Neural cell (in vitro differentiated cells): ENCODE data around the gene ERP27. TPM values are rescaled to one million over a fixed set of nuclear protein-coding genes. Genes with fewer than 3 reads are reported as not detected.
A peak's percentile ranks its signal among the peaks of the same experiment; 100 is the strongest.

Experiments used
- H2AFZ ChIP-seq: fragments of 200-600, 300-800 bp; sonication (generic), shearing (Covaris generic); 2 replicates; pipeline ENCODE4 v1.6.0; 2014; ENCODE audit warnings: low read depth, mild to moderate bottlenecking, antibody characterized with exemption, low read length, moderate library complexity
- H3F3A ChIP-seq: fragments of 200-600 bp; shearing (Covaris generic); 2 replicates; pipeline ENCODE4 v1.6.1; 2016; ENCODE audit warnings: mild to moderate bottlenecking, moderate library complexity, mixed read lengths, antibody characterized with exemption, low read length; ENCODE audit not compliant: insufficient read depth, poor library complexity, severe bottlenecking
- H3K27ac ChIP-seq: fragments of 200-600, 300-800 bp; sonication (generic), shearing (Covaris generic); 2 replicates; pipeline ENCODE4 v1.5.1; 2014; ENCODE audit warnings: mild to moderate bottlenecking, low read length, moderate library complexity
- H3K27me3 ChIP-seq: fragments of 300-800, 200-600 bp; sonication (generic), shearing (Covaris generic); 2 replicates; pipeline ENCODE4 v1.6.0; 2014; ENCODE audit warnings: mild to moderate bottlenecking, low read depth, low read length, moderate library complexity; ENCODE audit not compliant: insufficient read depth
- H3K36me3 ChIP-seq: fragments of 300-800, 200-600 bp; sonication (generic), shearing (Covaris generic); 2 replicates; pipeline ENCODE4 v1.5.1; 2014; ENCODE audit warnings: mild to moderate bottlenecking, antibody characterized with exemption, low read length, moderate library complexity; ENCODE audit not compliant: insufficient read depth
- H3K4me2 ChIP-seq: fragments of 300-800, 200-600 bp; sonication (generic), shearing (Covaris generic); 2 replicates; pipeline ENCODE4 v1.6.0; 2014; ENCODE audit warnings: mild to moderate bottlenecking, low read length
- H3K4me3 ChIP-seq: fragments of 300-800, 200-600 bp; sonication (generic), shearing (Covaris generic); 2 replicates; pipeline ENCODE4 v1.5.1; 2014; ENCODE audit warnings: mild to moderate bottlenecking, low read length, moderate library complexity
- H3K79me2 ChIP-seq: fragments of 200-600 bp; shearing (Covaris generic); replicated peaks from 2 replicates; pipeline ENCODE4 v1.6.0; 2014; ENCODE audit warnings: mild to moderate bottlenecking, low read length, moderate library complexity; ENCODE audit not compliant: insufficient read depth
- H3K9ac ChIP-seq: fragments of 300-800, 200-600 bp; sonication (generic), shearing (Covaris generic); 2 replicates; pipeline ENCODE4 v1.6.1; 2016; ENCODE audit warnings: mild to moderate bottlenecking, low read length, mixed read lengths
- H3K9me2 ChIP-seq: fragments of 200-600 bp; shearing (Covaris generic); 2 replicates; pipeline ENCODE4 v1.6.1; 2016; ENCODE audit warnings: mild to moderate bottlenecking, low read length, mixed read lengths; ENCODE audit not compliant: insufficient read depth
- H3K9me3 ChIP-seq: fragments of 200-600, 300-800 bp; sonication (generic), shearing (Covaris generic); 2 replicates; pipeline ENCODE4 v1.6.1; 2016; ENCODE audit warnings: mild to moderate bottlenecking, mixed run types, low read length, moderate library complexity, mixed read lengths
- H4K20me1 ChIP-seq: fragments of 200-600 bp; shearing (Covaris generic); 2 replicates; pipeline ENCODE4 v1.6.1; 2016; ENCODE audit warnings: mild to moderate bottlenecking, mixed run types; ENCODE audit not compliant: insufficient read depth
- EP300 ChIP-seq: fragments of 450-650 bp; conservative IDR thresholded peaks from 2 replicates; pipeline ENCODE4 v1.6.1; 2014; ENCODE audit warnings: antibody characterized with exemption, mild to moderate bottlenecking, moderate library complexity; ENCODE audit not compliant: poor library complexity, severe bottlenecking
- EZH2 ChIP-seq: fragments of 200-600, 300-800 bp; shearing (Covaris generic), sonication (generic); IDR thresholded peaks from 2 replicates; pipeline ENCODE4 v1.6.1; 2014; ENCODE audit warnings: antibody characterized with exemption, low read length, borderline replicate concordance, mild to moderate bottlenecking; ENCODE audit not compliant: insufficient read depth, poor library complexity, severe bottlenecking
- MXI1 ChIP-seq: fragments of 450-650 bp; conservative IDR thresholded peaks from 2 replicates; pipeline ENCODE4 v1.6.1; 2014; ENCODE audit warnings: antibody characterized with exemption, mild to moderate bottlenecking; ENCODE audit not compliant: poor library complexity, severe bottlenecking
- POLR2AphosphoS5 ChIP-seq: IDR thresholded peaks from 2 replicates; pipeline ENCODE4 v1.6.1; 2012
- RAD21 ChIP-seq: fragments of 450-650 bp; conservative IDR thresholded peaks from 2 replicates; pipeline ENCODE4 v1.6.1; 2014; ENCODE audit warnings: antibody characterized with exemption, mild to moderate bottlenecking, moderate library complexity
- SMC3 ChIP-seq: fragments of 450-650 bp; conservative IDR thresholded peaks from 2 replicates; pipeline ENCODE4 v1.6.1; 2014; ENCODE audit warnings: antibody characterized with exemption, mild to moderate bottlenecking, moderate library complexity; ENCODE audit not compliant: poor library complexity
- TAF1 ChIP-seq: IDR thresholded peaks from 2 replicates; pipeline ENCODE4 v1.6.1; 2012; ENCODE audit warnings: low read depth
- polyA plus RNA-seq: library from polyadenylated mRNA; depleted of rRNA; stranded (reverse); fragments of >200 nt; gene quantifications from 2 replicates; pipeline ENCODE4 v1.2.3, GENCODE V29; 2014
- TF ChIP-seq, protein P1 (sequence below): IDR thresholded peaks from 2 replicates; pipeline ENCODE4 v1.6.1; 2012; ENCODE audit warnings: borderline replicate concordance
- TF ChIP-seq, protein P2 (sequence below): fragments of 450-650 bp; IDR thresholded peaks from 2 replicates; pipeline ENCODE4 v1.5.1; 2014; ENCODE audit warnings: antibody characterized with exemption, mild to moderate bottlenecking, moderate library complexity; ENCODE audit not compliant: poor library complexity, severe bottlenecking

Gene ERP27
- polyA plus RNA-seq, 1 donor from 2014 or later: not detected

DNA sequence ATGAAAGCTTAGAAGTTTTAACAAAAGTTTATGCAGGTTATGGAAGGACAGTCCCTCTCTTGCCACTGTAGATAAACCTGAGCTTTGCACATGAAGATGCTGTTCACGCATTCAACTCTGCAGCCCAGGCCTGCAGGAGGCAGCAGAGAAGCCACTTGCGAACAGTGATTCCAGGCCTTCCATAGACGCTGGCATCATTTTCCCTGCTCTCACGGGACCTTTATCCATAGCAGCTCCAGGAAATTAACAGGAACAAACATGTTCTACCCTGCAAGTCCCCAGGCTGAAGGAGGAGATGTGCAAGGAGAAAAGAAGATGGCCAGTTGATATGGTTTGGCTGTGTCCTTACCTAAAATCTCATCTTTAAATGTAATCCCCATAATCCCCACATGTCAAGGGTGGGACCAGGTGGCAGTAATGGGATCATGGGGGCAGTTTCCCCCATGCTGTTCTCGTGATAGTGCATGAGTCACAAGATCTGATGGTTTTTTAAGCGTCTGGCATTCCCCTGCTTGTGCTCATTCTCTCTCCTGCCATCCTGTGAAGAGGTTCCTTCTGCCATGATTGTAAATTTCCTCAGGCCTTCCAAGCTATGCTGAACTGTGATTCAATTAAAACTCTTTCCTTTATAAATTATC lies 2.0 kb downstream of the ERP27 start:
- TF ChIP-seq MXI1 (no peak), POLR2AphosphoS5 (no peak), TAF1 (no peak), RAD21 (no peak), SMC3 (no peak)
- TF ChIP-seq, protein P1, sequence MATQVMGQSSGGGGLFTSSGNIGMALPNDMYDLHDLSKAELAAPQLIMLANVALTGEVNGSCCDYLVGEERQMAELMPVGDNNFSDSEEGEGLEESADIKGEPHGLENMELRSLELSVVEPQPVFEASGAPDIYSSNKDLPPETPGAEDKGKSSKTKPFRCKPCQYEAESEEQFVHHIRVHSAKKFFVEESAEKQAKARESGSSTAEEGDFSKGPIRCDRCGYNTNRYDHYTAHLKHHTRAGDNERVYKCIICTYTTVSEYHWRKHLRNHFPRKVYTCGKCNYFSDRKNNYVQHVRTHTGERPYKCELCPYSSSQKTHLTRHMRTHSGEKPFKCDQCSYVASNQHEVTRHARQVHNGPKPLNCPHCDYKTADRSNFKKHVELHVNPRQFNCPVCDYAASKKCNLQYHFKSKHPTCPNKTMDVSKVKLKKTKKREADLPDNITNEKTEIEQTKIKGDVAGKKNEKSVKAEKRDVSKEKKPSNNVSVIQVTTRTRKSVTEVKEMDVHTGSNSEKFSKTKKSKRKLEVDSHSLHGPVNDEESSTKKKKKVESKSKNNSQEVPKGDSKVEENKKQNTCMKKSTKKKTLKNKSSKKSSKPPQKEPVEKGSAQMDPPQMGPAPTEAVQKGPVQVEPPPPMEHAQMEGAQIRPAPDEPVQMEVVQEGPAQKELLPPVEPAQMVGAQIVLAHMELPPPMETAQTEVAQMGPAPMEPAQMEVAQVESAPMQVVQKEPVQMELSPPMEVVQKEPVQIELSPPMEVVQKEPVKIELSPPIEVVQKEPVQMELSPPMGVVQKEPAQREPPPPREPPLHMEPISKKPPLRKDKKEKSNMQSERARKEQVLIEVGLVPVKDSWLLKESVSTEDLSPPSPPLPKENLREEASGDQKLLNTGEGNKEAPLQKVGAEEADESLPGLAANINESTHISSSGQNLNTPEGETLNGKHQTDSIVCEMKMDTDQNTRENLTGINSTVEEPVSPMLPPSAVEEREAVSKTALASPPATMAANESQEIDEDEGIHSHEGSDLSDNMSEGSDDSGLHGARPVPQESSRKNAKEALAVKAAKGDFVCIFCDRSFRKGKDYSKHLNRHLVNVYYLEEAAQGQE: peak; percentile 20
- TF ChIP-seq, protein P2, sequence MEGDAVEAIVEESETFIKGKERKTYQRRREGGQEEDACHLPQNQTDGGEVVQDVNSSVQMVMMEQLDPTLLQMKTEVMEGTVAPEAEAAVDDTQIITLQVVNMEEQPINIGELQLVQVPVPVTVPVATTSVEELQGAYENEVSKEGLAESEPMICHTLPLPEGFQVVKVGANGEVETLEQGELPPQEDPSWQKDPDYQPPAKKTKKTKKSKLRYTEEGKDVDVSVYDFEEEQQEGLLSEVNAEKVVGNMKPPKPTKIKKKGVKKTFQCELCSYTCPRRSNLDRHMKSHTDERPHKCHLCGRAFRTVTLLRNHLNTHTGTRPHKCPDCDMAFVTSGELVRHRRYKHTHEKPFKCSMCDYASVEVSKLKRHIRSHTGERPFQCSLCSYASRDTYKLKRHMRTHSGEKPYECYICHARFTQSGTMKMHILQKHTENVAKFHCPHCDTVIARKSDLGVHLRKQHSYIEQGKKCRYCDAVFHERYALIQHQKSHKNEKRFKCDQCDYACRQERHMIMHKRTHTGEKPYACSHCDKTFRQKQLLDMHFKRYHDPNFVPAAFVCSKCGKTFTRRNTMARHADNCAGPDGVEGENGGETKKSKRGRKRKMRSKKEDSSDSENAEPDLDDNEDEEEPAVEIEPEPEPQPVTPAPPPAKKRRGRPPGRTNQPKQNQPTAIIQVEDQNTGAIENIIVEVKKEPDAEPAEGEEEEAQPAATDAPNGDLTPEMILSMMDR: no peak
- no peaks in the 10 kb centered on the region for H3K9me2 ChIP-seq
- no peak overlapping the region for H3K9ac ChIP-seq
- no peaks in the 10 kb centered on the region for H3F3A ChIP-seq
- no peaks in the 10 kb centered on the region for H3K27me3 ChIP-seq
- H3K4me3 ChIP-seq: no peak overlapping the region
- no peaks in the 10 kb centered on the region for H3K79me2 ChIP-seq
- no peak overlapping the region for H2AFZ ChIP-seq
- H3K9me3 ChIP-seq: no peaks in the 10 kb centered on the region
- H3K4me2 ChIP-seq: no peak overlapping the region
- no peaks in the 10 kb centered on the region for H4K20me1 ChIP-seq
- no peaks in the 10 kb centered on the region for H3K36me3 ChIP-seq
- no peak overlapping the region for H3K27ac ChIP-seq

DNA sequence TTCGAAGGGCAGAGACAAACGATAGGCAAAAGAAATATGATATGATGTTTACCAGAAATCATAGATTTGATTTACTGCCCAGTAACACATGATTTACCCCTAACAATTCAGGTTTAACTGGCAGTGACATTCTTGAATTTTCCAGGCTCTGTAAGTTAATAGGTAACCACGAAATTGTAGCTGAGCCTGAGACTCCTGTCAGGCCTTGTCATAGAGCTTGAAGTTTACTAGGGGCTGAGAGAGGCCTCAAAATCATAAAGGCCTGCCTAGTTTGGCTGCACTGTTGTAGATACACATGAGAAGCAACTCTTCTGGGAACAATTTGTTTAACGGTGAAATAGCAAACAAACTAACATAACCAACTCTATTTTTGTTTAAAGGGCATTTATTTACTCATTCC lies 3.3 kb downstream of the ERP27 start:
- no peaks in the 10 kb centered on the region for H3F3A ChIP-seq

DNA sequence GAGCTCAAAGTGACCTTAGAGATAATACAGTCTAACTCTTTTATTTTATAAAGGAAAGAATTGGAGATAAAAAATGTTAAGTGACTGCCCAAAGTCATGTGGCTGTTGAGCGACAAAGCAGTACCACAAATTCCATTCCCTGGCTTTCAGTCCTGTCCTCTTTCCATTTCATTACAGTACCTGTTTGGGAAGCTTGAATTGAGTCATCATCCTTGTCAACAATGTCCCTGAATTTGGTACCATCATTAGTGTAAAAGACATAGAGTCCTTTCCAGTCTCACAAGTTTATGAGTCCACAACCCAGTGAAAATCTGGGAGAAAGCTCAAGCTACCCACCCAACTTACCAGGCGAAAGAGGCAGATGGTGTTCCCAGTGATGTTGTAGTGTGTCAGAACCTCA lies 3.8 kb downstream of the ERP27 start:
- Histone ChIP-seq H2AFZ (no peak overlapping the region), H3K4me2 (no peak overlapping the region), H3K27ac (no peak overlapping the region), H3F3A (no peaks in the 10 kb centered on the region), H4K20me1 (no peaks in the 10 kb centered on the region), H3K9me3 (no peaks in the 10 kb centered on the region), H3K4me3 (no peak overlapping the region), H3K9ac (no peak overlapping the region), H3K79me2 (no peaks in the 10 kb centered on the region), H3K36me3 (no peaks in the 10 kb centered on the region), H3K27me3 (no peaks in the 10 kb centered on the region), H3K9me2 (no peaks in the 10 kb centered on the region)
- TF ChIP-seq, protein P1: no peak
- TF ChIP-seq, protein P2: no peak
- TF ChIP-seq TAF1: no peak
- no peak for TF ChIP-seq SMC3
- no peak for TF ChIP-seq MXI1
- TF ChIP-seq RAD21: no peak
- no peak for TF ChIP-seq EZH2
- TF ChIP-seq POLR2AphosphoS5: no peak
- TF ChIP-seq EP300: no peak

More for the DNA sequence above, 3.3 kb downstream of the ERP27 start:
- Histone ChIP-seq H3K79me2 (no peaks in the 10 kb centered on the region), H3K9me2 (no peaks in the 10 kb centered on the region), H3K27ac (no peak overlapping the region), H3K9ac (no peak overlapping the region), H3K36me3 (no peaks in the 10 kb centered on the region), H4K20me1 (no peaks in the 10 kb centered on the region), H2AFZ (no peak overlapping the region), H3K4me2 (no peak overlapping the region), H3K9me3 (no peaks in the 10 kb centered on the region), H3K27me3 (no peaks in the 10 kb centered on the region), H3K4me3 (no peak overlapping the region)
- no peak for TF ChIP-seq EP300
